Activated CD8-positive, alpha-beta T cell treated with anti-CD3 and anti-CD28 coated beads for 36 hours (primary cell): ENCODE results near the gene WDR5B. TPM values are rescaled to one million over a fixed set of nuclear protein-coding genes. Genes with fewer than 3 reads are reported as not detected.
"Not testable (repeated sequence)": the region's sequence is repeated elsewhere in the genome, so short reads cannot be mapped to it uniquely, and the experiment has no call there.

Experiments used
- ATAC-seq: fragments of 200-7000 bp; cut with Tn5 transposase; one replicate; pipeline ENCODE4 v1.10.0; 2021; ENCODE audit warnings: mild to moderate bottlenecking, moderate library complexity
- CTCF ChIA-PET: fragments of 350-600 bp; sonication (Branson Sonifier 250); formaldehyde crosslinking; loops from one replicate; lab custom pipeline; 2021; ENCODE audit warnings: antibody characterized with exemption; lab: Charles Lee
- POLR2A ChIA-PET: fragments of 350-600 bp; sonication (Branson Sonifier 250); formaldehyde crosslinking; loops from one replicate; lab custom pipeline; 2021; ENCODE audit warnings: antibody characterized with exemption; lab: Charles Lee
- DNase-seq: peaks from one replicate; pipeline ENCODE4 v3.0.0-alpha.2; 2020
- H3K27ac Mint-ChIP-seq: one replicate; pipeline ENCODE4 v1.8.0; 2021; ENCODE audit warnings: mild to moderate bottlenecking, mixed read lengths
- H3K27me3 Mint-ChIP-seq: one replicate; pipeline ENCODE4 v1.8.0; 2021; ENCODE audit warnings: mixed read lengths
- H3K36me3 Mint-ChIP-seq: one replicate; pipeline ENCODE4 v1.8.0; 2021; ENCODE audit warnings: low read depth, mixed read lengths
- H3K4me1 Mint-ChIP-seq: one replicate; pipeline ENCODE4 v1.8.0; 2021; ENCODE audit warnings: low read depth, mixed read lengths
- H3K4me3 Mint-ChIP-seq: one replicate; pipeline ENCODE4 v1.8.0; 2021; ENCODE audit warnings: mild to moderate bottlenecking, moderate library complexity, mixed read lengths
- H3K9me3 Mint-ChIP-seq: one replicate; pipeline ENCODE4 v1.8.0; 2021; ENCODE audit warnings: mixed read lengths
- CTCF ChIP-seq: fragments of 200-600 bp; IDR thresholded peaks from one replicate; pipeline ENCODE4 v1.8.0; 2022; ENCODE audit warnings: antibody characterized with exemption, mild to moderate bottlenecking
- intact Hi-C: fragments of 100-400 bp; cut with micrococcal nuclease; formaldehyde crosslinking; loops from one replicate; pipeline ENCODE4 v1.10.0; 2022
- total RNA-seq, 2 experiments: library from RNA; stranded (reverse); gene quantifications; one replicate each; pipeline ENCODE4 v1.2.3, GENCODE V29; 2021

The WDR5B gene
- total RNA-seq, 2 experiments from 2014 or later, result 3.2 to 3.4 TPM

GRCh38 chr3:122458992-122459391, 43.1 kb upstream of the WDR5B start:
- Mint-ChIP-seq H3K4me1 (peaks cover 7% of the 10 kb centered on the region), H3K9me3 (no peaks in the 10 kb centered on the region), H3K27me3 (no peaks in the 10 kb centered on the region), H3K36me3 (peaks cover 22% of the 10 kb centered on the region), H3K27ac (no peak overlapping the region), H3K4me3 (no peak overlapping the region)
- ChIA-PET CTCF (interaction anchor here (0.7 to 1.8 kb wide), 11 partner anchors 20 to 228 kb away, joined by 3 to 17 read pairs (median 3); partner anchors contain the start of genes PARP14 and WDR5B), POLR2A (no interaction called here)
- intact Hi-C loops, result no loop called here
- DNase-seq (no peak), ATAC-seq (no peak)
- TF ChIP-seq CTCF, result peak; percentile 70

GRCh38 chr3:122457706-122458105, 41.8 kb upstream of the WDR5B start:
- H3K27me3 Mint-ChIP-seq, result no peaks in the 10 kb centered on the region

GRCh38 chr3:122456074-122456473, 40.2 kb upstream of the WDR5B start:
- peak overlapping the region; percentile 38 for H3K27ac Mint-ChIP-seq
- H3K9me3 Mint-ChIP-seq, result no peaks in the 10 kb centered on the region
- ATAC-seq (no peak), DNase-seq (no peak)
- ChIA-PET POLR2A (no interaction called here), CTCF (no interaction called here)
- H3K36me3 Mint-ChIP-seq, result peaks cover 10% of the 10 kb centered on the region
- no peaks in the 10 kb centered on the region for H3K4me1 Mint-ChIP-seq
- no peak for TF ChIP-seq CTCF
- intact Hi-C loops, result no loop called here
- H3K4me3 Mint-ChIP-seq, result no peak overlapping the region
- H3K27me3 Mint-ChIP-seq, result no peaks in the 10 kb centered on the region

More at GRCh38 chr3:122457706-122458105, 41.8 kb upstream of the WDR5B start:
- DNase-seq (no peak), ATAC-seq (no peak)
- intact Hi-C loops, result no loop called here
- H3K4me3 Mint-ChIP-seq, result no peak overlapping the region
- H3K27ac Mint-ChIP-seq, result peak overlapping the region; percentile 52
- peaks cover 7% of the 10 kb centered on the region for H3K4me1 Mint-ChIP-seq
- no peak for TF ChIP-seq CTCF
- ChIA-PET POLR2A (interaction anchor here (0.9 kb wide), 1 partner anchor 57 kb away, joined by 3 read pairs; the partner anchor contains the start of gene KPNA1), CTCF (interaction anchor here (0.8 to 1.8 kb wide), 9 partner anchors 18 to 230 kb away, joined by 3 to 17 read pairs (median 3); partner anchors contain the start of genes PARP14 and WDR5B)
- peaks cover 20% of the 10 kb centered on the region for H3K36me3 Mint-ChIP-seq
- no peaks in the 10 kb centered on the region for H3K9me3 Mint-ChIP-seq

GRCh38 chr3:122451371-122451770, 35.5 kb upstream of the WDR5B start:
- intact Hi-C loops, result no loop called here
- Mint-ChIP-seq H3K27me3 (no peaks in the 10 kb centered on the region), H3K36me3 (peaks cover 43% of the 10 kb centered on the region), H3K4me3 (no peak overlapping the region), H3K9me3 (peaks cover 2% of the 10 kb centered on the region), H3K4me1 (peaks cover 2% of the 10 kb centered on the region), H3K27ac (peak overlapping the region; percentile 36)
- DNase-seq, result no peak
- ChIA-PET CTCF (no interaction called here), POLR2A (no interaction called here)
- no peak for TF ChIP-seq CTCF
- ATAC-seq, result no peak

- POLR2A ChIA-PET, DNase-seq, H3K4me1 Mint-ChIP-seq, H3K9me3 Mint-ChIP-seq, ATAC-seq, H3K4me3 Mint-ChIP-seq, CTCF ChIA-PET, H3K27me3 Mint-ChIP-seq, H3K27ac Mint-ChIP-seq, intact Hi-C loops: not testable (repeated sequence)
- peaks cover 72% of the 10 kb centered on the region for H3K36me3 Mint-ChIP-seq
These were observed 32.4 kb upstream of the WDR5B start for GRCh38 chr3:122448218-122448617.

GRCh38 chr3:122444491-122444887, 28.6 kb upstream of the WDR5B start:
- H3K9me3 Mint-ChIP-seq, DNase-seq, H3K4me3 Mint-ChIP-seq, H3K27me3 Mint-ChIP-seq, intact Hi-C loops, H3K27ac Mint-ChIP-seq, ATAC-seq, POLR2A ChIA-PET, H3K4me1 Mint-ChIP-seq: not testable (repeated sequence)
- CTCF ChIA-PET, result interaction anchor here (1.1 kb wide), 1 partner anchor 51 kb away, joined by 3 read pairs; no protein-coding TSS in a partner anchor
- H3K36me3 Mint-ChIP-seq, result peaks cover 87% of the 10 kb centered on the region

- H3K4me3 Mint-ChIP-seq, H3K27me3 Mint-ChIP-seq, POLR2A ChIA-PET, DNase-seq, H3K27ac Mint-ChIP-seq, ATAC-seq, intact Hi-C loops, H3K9me3 Mint-ChIP-seq, H3K4me1 Mint-ChIP-seq, CTCF ChIA-PET: not testable (repeated sequence)
- H3K36me3 Mint-ChIP-seq, result peaks cover 84% of the 10 kb centered on the region
These were observed 28.1 kb upstream of the WDR5B start for GRCh38 chr3:122443762-122444490.
